ENCODE results near the gene MAGI2.

The MAGI2 gene

GRCh38 chr7:78695826-78696225, 757.6 kb downstream of the MAGI2 start:
- DNase-seq, result no peak

GRCh38 chr7:78691584-78691983, 761.9 kb downstream of the MAGI2 start:
- no peak for DNase-seq

GRCh38 chr7:78690174-78690573, 763.3 kb downstream of the MAGI2 start:
- DNase-seq, result no peak

- no peak for DNase-seq
These were observed 765.1 kb downstream of the MAGI2 start for GRCh38 chr7:78688376-78688775.

- DNase-seq, result no peak
These were observed 767.3 kb downstream of the MAGI2 start for GRCh38 chr7:78686189-78686588.

GRCh38 chr7:78684201-78684600, 769.3 kb downstream of the MAGI2 start:
- no peak for DNase-seq

- no peak for DNase-seq
These were observed 769.9 kb downstream of the MAGI2 start for GRCh38 chr7:78683566-78683965.

- no peak for DNase-seq
These were observed 774.2 kb downstream of the MAGI2 start for GRCh38 chr7:78679112-78679876.

GRCh38 chr7:78677391-78677790, 776.1 kb downstream of the MAGI2 start:
- DNase-seq, result no peak

GRCh38 chr7:78675511-78675910, 778.0 kb downstream of the MAGI2 start:
- DNase-seq, result no peak

- DNase-seq, result no peak
These were observed 780.2 kb downstream of the MAGI2 start for GRCh38 chr7:78673272-78673671.

GRCh38 chr7:78662939-78663338, 790.5 kb downstream of the MAGI2 start:
- DNase-seq, result no peak

GRCh38 chr7:78649976-78650375, 803.5 kb downstream of the MAGI2 start:
- no peak for DNase-seq

- DNase-seq, result no peak
These were observed 804.2 kb downstream of the MAGI2 start for GRCh38 chr7:78649236-78649635.

- DNase-seq, result no peak
These were observed 810.7 kb downstream of the MAGI2 start for GRCh38 chr7:78642751-78643150.

GRCh38 chr7:78638364-78638763, 815.1 kb downstream of the MAGI2 start:
- DNase-seq, result no peak

GRCh38 chr7:78636727-78637126, 816.7 kb downstream of the MAGI2 start:
- no peak for DNase-seq

GRCh38 chr7:78635026-78635793, 818.3 kb downstream of the MAGI2 start:
- no peak for DNase-seq

GRCh38 chr7:78634093-78634492, 819.4 kb downstream of the MAGI2 start:
- no peak for DNase-seq

GRCh38 chr7:78620920-78621319, 832.5 kb downstream of the MAGI2 start:
- DNase-seq, result no peak

GRCh38 chr7:78616539-78616938, 836.9 kb downstream of the MAGI2 start:
- DNase-seq, result no peak

- no peak for DNase-seq
These were observed 844.2 kb downstream of the MAGI2 start for GRCh38 chr7:78609281-78609680.

GRCh38 chr7:78607099-78607498, 846.4 kb downstream of the MAGI2 start:
- peak; percentile 6 for DNase-seq

GRCh38 chr7:78605119-78605518, 848.3 kb downstream of the MAGI2 start:
- no peak for DNase-seq
